ENCODE results near the gene MSANTD2.
"Not testable (repeated sequence)": the region's sequence is repeated elsewhere in the genome, so short reads cannot be mapped to it uniquely, and the experiment has no call there.

The MSANTD2 gene

GRCh38 chr11:124814739-124815138 is 14.5 kb upstream of the MSANTD2 start:
- no peak for DNase-seq

- DNase-seq: no peak
Observed at GRCh38 chr11:124812876-124813275, 12.7 kb upstream of the MSANTD2 start.

- DNase-seq: no peak
Observed at GRCh38 chr11:124811399-124812125, 11.4 kb upstream of the MSANTD2 start.

GRCh38 chr11:124807660-124808270 is 7.6 kb upstream of the MSANTD2 start:
- no peak for DNase-seq

- no peak for DNase-seq
Observed at GRCh38 chr11:124807201-124807600, 7.0 kb upstream of the MSANTD2 start.

GRCh38 chr11:124804884-124805283 is 4.7 kb upstream of the MSANTD2 start:
- DNase-seq: no peak

- no peak for DNase-seq
Observed at GRCh38 chr11:124801636-124802312, 1.6 kb upstream of the MSANTD2 start.

GRCh38 chr11:124801014-124801413 is 808 bp upstream of the MSANTD2 start:
- no peak for DNase-seq

GRCh38 chr11:124799348-124800225 is 619 bp downstream of the MSANTD2 start:
- peak; percentile 13 to 16 for DNase-seq

GRCh38 chr11:124798991-124799347 is 1.2 kb downstream of the MSANTD2 start:
- DNase-seq: no peak

- DNase-seq: no peak
Observed at GRCh38 chr11:124796312-124796711, 3.9 kb downstream of the MSANTD2 start.

- peak in 1 of 2 experiments; percentile 9 for DNase-seq
Observed at GRCh38 chr11:124793466-124794278, 6.5 kb downstream of the MSANTD2 start.

GRCh38 chr11:124791626-124792341 is 8.4 kb downstream of the MSANTD2 start:
- no peak for DNase-seq

GRCh38 chr11:124788521-124788920 is 11.7 kb downstream of the MSANTD2 start:
- DNase-seq: no peak

- DNase-seq: no peak
Observed at GRCh38 chr11:124784051-124784450, 16.2 kb downstream of the MSANTD2 start.

GRCh38 chr11:124783002-124783401 is 17.2 kb downstream of the MSANTD2 start:
- DNase-seq: no peak

GRCh38 chr11:124779568-124779967 is 20.6 kb downstream of the MSANTD2 start:
- DNase-seq: no peak

GRCh38 chr11:124778281-124778680 is 21.9 kb downstream of the MSANTD2 start:
- no peak for DNase-seq

GRCh38 chr11:124776865-124777645 is 23.2 kb downstream of the MSANTD2 start:
- no peak for DNase-seq

GRCh38 chr11:124770959-124771358 is 29.2 kb downstream of the MSANTD2 start:
- DNase-seq: not testable (repeated sequence)
